ENCODE measurements around the gene MROH2A. TPM values are rescaled to one million over a fixed set of nuclear protein-coding genes. Genes with fewer than 3 reads are reported as not detected.

The MROH2A gene
- total RNA-seq, 2 donors from 2014 or later, result 2.3 TPM; not detected in 1

DNA sequence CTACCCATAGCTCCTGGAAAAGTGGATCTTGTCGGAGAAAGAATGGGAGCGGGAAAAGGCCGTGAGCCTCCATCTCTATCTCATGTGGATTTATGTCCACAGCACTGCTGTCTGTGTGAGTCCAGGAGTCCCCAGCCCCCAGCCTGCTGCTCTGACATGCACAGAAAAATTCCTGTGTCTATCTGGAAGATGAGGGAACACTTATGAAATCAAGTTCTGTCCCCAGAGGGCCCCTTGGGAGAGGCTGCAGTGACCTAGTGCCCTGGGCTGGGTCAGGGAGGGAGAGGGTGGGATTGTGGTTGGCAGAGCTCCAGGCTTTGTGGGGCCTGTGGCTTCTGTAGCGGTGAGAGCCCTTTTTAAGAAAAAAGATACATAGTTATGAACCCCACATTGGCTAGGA is 38.6 kb downstream of the MROH2A start:
- 82% methylated on average over 4 of the region's 4 CpGs for WGBS
- no peak for DNase-seq (ENCODE audit: low spot score)
- Histone ChIP-seq H3K9me3 (no peaks in the 10 kb centered on the region), H3K27me3 (replicated peaks; ENCODE audit: insufficient read depth) (no peaks in the 10 kb centered on the region), H3K36me3 (no peaks in the 10 kb centered on the region), H3K4me3 (no peak overlapping the region), H3K27ac (no peak overlapping the region), H3K4me1 (replicated peaks) (no peaks in the 10 kb centered on the region)
- intact Hi-C loops (cut with DNase I), result no loop called here
- no peak for TF ChIP-seq CTCF (IDR thresholded peaks at IDR 0.05)
- no peak for TF ChIP-seq POLR2A (IDR thresholded peaks at IDR 0.05)
- TF ChIP-seq POLR2AphosphoS5 (IDR thresholded peaks at IDR 0.05), result no peak

- no peak for DNase-seq (ENCODE audit: low spot score)
- H3K4me3 ChIP-seq, result no peak overlapping the region
- H3K4me1 ChIP-seq (replicated peaks), result no peaks in the 10 kb centered on the region
- H3K27ac ChIP-seq, result no peak overlapping the region
- no peak for TF ChIP-seq POLR2AphosphoS5 (IDR thresholded peaks at IDR 0.05)
- no peak for TF ChIP-seq POLR2A (IDR thresholded peaks at IDR 0.05)
- TF ChIP-seq CTCF (IDR thresholded peaks at IDR 0.05), result no peak
- WGBS, result 81% methylated on average over 3 of the region's 3 CpGs
- H3K9me3 ChIP-seq, result no peaks in the 10 kb centered on the region
- H3K36me3 ChIP-seq, result no peaks in the 10 kb centered on the region
- intact Hi-C loops (cut with DNase I), result no loop called here
- H3K27me3 ChIP-seq (replicated peaks; ENCODE audit: insufficient read depth), result no peaks in the 10 kb centered on the region
Observed at GRCh38 chr2:233817361-233817911, 39.3 kb downstream of the MROH2A start.

DNA sequence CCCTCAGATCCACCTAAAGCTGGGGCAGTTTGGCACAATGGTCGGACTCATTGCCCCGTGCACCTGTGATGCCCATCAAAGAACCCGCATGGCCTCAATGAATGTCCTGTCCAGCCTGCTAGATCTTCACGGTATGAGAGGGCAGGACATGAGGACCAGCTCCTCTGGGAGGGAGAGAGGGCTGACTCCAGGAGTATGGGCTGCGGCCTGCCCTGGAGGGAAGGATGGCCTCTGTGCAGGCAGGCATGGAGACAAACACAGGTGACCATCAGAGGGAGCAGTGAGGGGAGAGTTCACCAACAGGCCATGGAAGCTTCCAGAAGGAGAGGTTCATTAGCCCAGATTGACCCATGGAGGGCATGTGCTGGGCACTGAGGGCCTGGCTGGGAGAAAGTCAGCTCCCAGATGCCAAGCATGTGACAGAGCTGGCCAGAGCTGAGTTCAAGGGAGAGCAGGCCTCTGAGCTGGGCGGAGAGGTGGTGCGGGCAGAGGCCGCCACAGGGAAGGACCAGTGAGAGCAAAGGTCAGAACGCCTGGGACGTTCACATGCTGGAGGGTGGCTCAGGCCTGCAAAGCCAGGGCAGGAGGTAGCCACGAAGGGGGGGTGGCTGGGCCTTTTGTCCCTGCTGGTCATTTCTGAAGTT is 40.0 kb downstream of the MROH2A start:
- Histone ChIP-seq H3K4me1 (replicated peaks) (no peaks in the 10 kb centered on the region), H3K36me3 (no peaks in the 10 kb centered on the region), H3K27ac (no peak overlapping the region), H3K9me3 (no peaks in the 10 kb centered on the region), H3K4me3 (no peak overlapping the region), H3K27me3 (replicated peaks; ENCODE audit: insufficient read depth) (no peaks in the 10 kb centered on the region)
- intact Hi-C loops (cut with DNase I), result no loop called here
- no peak for DNase-seq (ENCODE audit: low spot score)
- TF ChIP-seq POLR2A (IDR thresholded peaks at IDR 0.05) (no peak), CTCF (IDR thresholded peaks at IDR 0.05) (no peak), POLR2AphosphoS5 (IDR thresholded peaks at IDR 0.05) (no peak)
- WGBS, result 93% methylated on average over 11 of the region's 11 CpGs

GRCh38 chr2:233818639-233819621 is 40.8 kb downstream of the MROH2A start:
- Histone ChIP-seq H3K4me3 (no peak overlapping the region), H3K27me3 (replicated peaks; ENCODE audit: insufficient read depth) (no peaks in the 10 kb centered on the region), H3K27ac (no peak overlapping the region), H3K4me1 (replicated peaks) (no peaks in the 10 kb centered on the region), H3K36me3 (no peaks in the 10 kb centered on the region), H3K9me3 (no peaks in the 10 kb centered on the region)
- TF ChIP-seq CTCF (IDR thresholded peaks at IDR 0.05) (no peak), POLR2A (IDR thresholded peaks at IDR 0.05) (no peak), POLR2AphosphoS5 (IDR thresholded peaks at IDR 0.05) (no peak)
- no peak for DNase-seq (ENCODE audit: low spot score)
- intact Hi-C loops (cut with DNase I), result no loop called here
- 82% methylated on average over 17 of the region's 17 CpGs for WGBS

All from prostate gland (tissue), 2 donors.